Lung microvascular endothelial cell (primary cell): ENCODE data around the gene PHLDB2. TPM values are rescaled to one million over a fixed set of nuclear protein-coding genes. Genes with fewer than 3 reads are reported as not detected.

Experiments
- DNase-seq, 2 donors: peaks; one replicate each; pipeline versions ENCODE4 v3.0.0 to v3.0.0-alpha.2; 2010; ENCODE audit warnings: low read depth in 2 of 2
- total RNA-seq: library from RNA; depleted of rRNA; stranded (reverse); fragments of >200 nt; gene quantifications from 2 replicates; pipeline ENCODE4 v1.2.1, GENCODE V29; 2014

The PHLDB2 gene
- total RNA-seq, 1 donor from 2014 or later: 50.6 TPM

GRCh38 chr3:111882194-111882593, 23.1 kb downstream of the PHLDB2 start:
- no peak for DNase-seq

DNA sequence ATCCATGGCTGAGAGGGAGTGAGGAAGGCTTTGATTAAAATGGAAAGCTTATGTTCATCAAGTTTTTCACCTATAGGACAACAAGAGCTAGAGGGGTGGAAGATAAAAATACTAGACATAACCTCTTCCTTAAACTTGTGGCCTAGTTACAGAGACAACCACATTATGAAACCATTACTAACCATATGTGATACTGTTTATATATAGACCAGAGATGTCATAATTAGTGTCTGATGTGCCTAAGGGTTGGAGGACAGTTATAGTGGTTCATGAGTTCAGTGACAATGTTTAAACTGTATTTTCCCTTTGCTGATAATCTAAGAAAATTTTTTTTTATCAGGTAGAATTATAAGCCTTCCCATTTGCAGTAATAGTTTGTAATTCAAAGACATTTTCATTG, 23.7 kb downstream of the PHLDB2 start:
- no peak for DNase-seq

DNA sequence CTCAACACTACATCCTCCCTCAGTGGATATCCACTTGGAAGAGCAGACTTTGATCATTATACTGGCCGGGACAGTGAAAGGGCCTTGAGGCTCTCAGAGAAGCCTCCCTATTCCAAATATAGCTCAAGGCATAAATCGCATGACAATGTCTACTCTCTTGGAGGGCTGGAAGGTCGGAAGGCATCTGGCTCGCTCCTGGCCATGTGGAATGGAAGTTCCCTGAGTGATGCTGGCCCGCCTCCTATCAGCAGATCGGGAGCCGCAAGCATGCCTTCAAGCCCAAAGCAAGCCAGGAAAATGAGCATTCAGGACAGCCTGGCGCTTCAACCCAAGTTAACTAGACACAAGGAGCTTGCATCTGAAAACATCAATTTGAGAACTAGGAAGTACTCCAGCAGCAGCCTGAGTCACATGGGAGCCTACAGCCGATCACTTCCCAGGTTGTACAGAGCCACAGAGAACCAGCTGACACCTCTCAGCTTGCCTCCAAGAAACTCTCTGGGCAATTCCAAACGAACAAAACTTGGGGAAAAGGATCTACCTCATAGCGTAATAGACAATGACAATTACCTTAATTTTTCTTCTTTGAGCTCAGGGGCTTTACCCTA, 25.4 kb downstream of the PHLDB2 start:
- no peak for DNase-seq

DNA sequence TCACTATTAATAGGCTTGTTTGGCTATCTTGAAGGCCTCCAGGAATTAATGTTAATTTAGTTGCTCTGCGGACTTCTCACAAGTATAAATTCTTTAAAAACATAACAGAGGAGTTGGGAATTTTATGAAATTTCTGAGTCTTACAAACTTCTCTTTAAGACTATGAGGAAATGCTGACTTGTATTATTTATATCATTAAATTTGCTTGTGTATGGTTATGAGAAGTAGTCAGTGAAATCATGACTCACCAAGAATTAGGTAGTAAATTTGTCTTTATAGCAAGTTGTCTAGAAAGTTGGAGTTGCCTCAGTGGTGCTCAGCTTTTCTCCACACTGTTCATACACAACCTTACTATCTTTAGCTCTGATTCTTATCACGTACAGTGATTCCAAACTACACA, 26.5 kb downstream of the PHLDB2 start:
- no peak for DNase-seq

- no peak for DNase-seq
Observed at GRCh38 chr3:111890051-111890580, 31.1 kb downstream of the PHLDB2 start.

- no peak for DNase-seq
Observed at GRCh38 chr3:111892070-111892469, 33.0 kb downstream of the PHLDB2 start.

DNA sequence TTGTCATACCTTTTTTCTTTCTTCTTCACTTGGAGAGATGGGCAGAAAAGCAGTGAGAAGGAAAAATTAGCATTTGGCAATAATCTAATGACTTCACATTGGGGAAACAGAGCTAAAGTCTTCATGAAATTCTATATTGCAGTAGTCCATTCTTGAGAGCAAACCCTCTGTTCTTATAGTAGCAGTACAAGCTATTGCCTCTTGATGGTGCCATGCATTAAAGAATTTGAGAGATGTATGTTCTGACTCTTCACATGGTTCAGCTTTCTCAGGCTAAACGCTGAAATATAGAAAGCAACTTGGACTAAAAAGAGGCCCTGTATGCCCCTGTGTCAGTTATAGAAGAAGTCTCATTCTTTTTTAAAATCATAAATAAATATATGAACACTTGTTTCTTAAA, 36.0 kb downstream of the PHLDB2 start:
- peak; percentile 75 to 76 for DNase-seq

GRCh38 chr3:111899966-111900365, 40.9 kb downstream of the PHLDB2 start:
- DNase-seq: no peak

GRCh38 chr3:111901637-111902036, 42.6 kb downstream of the PHLDB2 start:
- peak in 1 of 2 donors; percentile 54 for DNase-seq

GRCh38 chr3:111902534-111902933, 43.5 kb downstream of the PHLDB2 start:
- no peak for DNase-seq

GRCh38 chr3:111903067-111903511, 44.0 kb downstream of the PHLDB2 start:
- DNase-seq: peak in 1 of 2 donors; percentile 88

DNA sequence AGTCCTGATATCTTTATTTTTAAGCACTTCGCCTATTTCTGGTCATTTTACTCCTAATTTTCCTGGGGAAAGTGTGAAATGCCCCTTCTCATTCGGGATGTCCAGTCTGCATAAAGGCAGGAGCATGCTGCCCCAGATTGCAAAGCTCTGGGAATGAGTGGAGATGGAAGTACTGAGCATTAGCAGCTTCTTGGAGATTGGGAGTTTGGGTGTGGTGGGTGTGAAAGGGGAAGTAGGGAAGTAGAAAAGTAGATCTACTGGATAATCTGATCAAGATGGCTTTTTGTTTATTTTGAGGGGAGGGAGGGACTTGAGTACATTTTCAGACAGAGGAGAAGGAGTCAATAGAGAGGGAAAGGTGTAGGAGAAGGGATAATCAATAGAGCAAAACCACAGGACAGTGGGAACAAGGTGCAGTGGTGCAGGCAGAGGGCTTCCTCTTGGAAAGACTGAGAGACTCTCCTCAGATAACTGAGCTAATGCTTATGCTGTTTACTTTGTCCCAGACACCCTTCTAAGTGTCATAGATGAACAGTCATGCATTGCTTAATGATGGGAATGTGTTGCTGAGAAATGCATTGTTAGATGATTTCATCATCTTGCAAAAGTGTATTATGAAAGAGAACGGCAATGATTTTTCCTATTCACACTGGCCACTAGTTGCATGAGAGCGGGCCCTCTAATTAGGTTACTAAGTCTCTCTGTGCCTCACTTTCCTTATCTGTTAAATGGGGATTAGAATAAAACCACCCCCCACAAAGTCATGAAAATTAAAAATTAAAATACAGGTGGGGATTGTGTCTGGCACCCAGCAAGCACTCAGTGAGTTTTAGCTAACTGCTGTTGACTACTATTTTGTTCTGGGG, 45.5 kb downstream of the PHLDB2 start:
- peak in 1 of 2 donors; percentile 90 for DNase-seq

- peak; percentile 46 to 64 for DNase-seq
Observed at GRCh38 chr3:111906656-111907055, 47.6 kb downstream of the PHLDB2 start.

- DNase-seq: no peak
Observed at GRCh38 chr3:111907151-111907550, 48.1 kb downstream of the PHLDB2 start.

DNA sequence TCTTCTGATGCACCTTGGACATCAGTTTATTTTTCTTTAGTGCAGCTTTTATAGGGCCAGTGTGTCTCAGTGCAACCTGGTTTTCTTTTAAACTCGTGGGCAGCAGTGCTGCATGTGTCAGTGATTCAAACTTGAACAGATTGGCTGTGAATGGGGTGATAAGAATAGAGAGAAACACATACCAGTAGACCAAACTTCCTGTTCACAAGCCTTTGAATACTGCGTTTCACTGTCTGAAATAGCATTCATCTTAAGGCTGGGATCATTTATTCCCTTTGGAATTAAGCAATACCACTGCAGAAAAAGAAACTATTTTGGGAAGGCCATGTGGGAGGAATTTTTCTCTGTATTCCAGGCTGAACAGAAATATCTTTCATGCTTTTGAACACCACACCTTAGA, 51.7 kb downstream of the PHLDB2 start:
- peak; percentile 31 to 60 for DNase-seq

DNA sequence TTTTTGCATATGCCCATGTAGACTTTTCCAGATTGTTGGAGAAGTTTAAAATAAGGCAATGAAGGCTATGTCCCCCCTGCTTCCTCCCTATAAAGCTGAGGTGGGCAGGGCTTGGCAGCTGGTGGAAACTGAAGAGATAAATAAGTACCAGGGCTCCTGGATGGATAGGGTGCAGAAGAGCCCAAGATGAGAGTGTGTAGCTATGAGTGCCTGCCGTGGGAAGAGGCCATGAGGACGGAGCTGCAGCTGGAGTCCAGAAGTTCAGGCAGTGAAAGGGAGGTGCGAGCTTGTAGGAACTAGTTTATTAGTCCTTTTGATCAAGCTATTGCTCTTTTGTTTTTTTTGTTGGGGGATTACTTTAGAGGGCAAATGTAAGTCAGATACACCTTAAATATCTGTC, 52.4 kb downstream of the PHLDB2 start:
- DNase-seq: no peak

- no peak for DNase-seq
Observed at GRCh38 chr3:111913163-111913763, 54.2 kb downstream of the PHLDB2 start.

DNA sequence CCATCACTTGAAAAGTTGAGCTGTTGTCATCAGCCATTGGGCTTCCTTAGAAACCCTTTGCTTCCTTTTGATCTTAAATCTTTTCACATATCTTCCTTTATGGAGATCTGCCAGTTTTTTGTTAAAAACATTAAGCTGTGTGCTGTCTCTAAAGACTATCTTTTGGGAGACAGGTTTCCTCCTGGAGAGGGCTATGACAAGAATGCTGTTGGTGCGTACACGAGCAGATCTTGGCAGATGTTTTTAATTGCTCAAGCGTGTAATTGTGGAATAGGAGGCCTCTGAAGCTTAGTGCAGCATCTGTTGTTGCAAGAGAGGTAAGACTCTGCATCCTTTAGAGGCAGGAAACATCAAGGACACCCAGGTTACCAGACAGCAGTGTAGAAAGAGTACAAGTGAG, 56.8 kb downstream of the PHLDB2 start:
- DNase-seq: peak in 1 of 2 donors; percentile 80

GRCh38 chr3:111917300-111917699, 58.2 kb downstream of the PHLDB2 start:
- peak; percentile 48 to 89 for DNase-seq

GRCh38 chr3:111919370-111920065, 60.5 kb downstream of the PHLDB2 start:
- no peak for DNase-seq

DNA sequence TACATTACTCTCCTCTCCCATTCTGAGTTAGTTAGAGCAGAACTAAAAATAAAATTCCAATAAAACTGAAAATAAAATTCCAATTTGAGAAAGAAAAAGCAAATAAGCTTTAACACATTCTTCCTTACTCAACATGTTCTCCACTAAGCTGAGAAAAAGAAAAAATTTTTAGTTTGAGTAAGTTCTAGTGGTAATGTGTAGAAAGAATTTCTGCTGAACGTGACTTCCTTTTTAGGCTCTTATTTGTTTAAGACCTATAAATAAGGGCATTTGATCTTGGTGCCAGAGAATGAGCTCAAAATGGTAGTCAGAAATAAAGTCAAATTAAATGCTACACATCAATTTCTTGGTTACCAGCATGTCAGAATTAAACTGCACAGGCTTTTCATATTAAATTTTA, 62.1 kb downstream of the PHLDB2 start:
- no peak for DNase-seq
